SJSA1 (cell line): ENCODE measurements around the gene CES1. TPM values are rescaled to one million over a fixed set of nuclear protein-coding genes. Genes with fewer than 3 reads are reported as not detected.
"Not testable (repeated sequence)": the region's sequence is repeated elsewhere in the genome, so short reads cannot be mapped to it uniquely, and the experiment has no call there.

Experiments used
- DNase-seq, 2 experiments: peaks; one replicate each; pipeline ENCODE4 v3.0.0-alpha.2; 2015 to 2020; ENCODE audit warnings: low spot score in 2 of 2, low read depth in 1 of 2
- H3K27ac ChIP-seq: fragments of 250-450 bp; sonication (Bioruptor Pico); 2 replicates; pipeline ENCODE4 v1.5.1; 2020; ENCODE audit warnings: mild to moderate bottlenecking, moderate library complexity
- H3K27me3 ChIP-seq: fragments of 250-450 bp; sonication (Bioruptor Pico); replicated peaks from 2 replicates; pipeline ENCODE4 v1.5.1; 2020; ENCODE audit warnings: mild to moderate bottlenecking, moderate library complexity
- H3K36me3 ChIP-seq: fragments of 250-450 bp; sonication (Bioruptor Pico); 2 replicates; pipeline ENCODE4 v1.5.1; 2020; ENCODE audit warnings: mild to moderate bottlenecking
- H3K4me1 ChIP-seq: fragments of 250-450 bp; sonication (Bioruptor Pico); replicated peaks from 2 replicates; pipeline ENCODE4 v1.6.1; 2021; ENCODE audit warnings: mild to moderate bottlenecking
- H3K4me3 ChIP-seq: fragments of 250-450 bp; sonication (Bioruptor Pico); 2 replicates; pipeline ENCODE4 v1.5.1; 2020; ENCODE audit warnings: mild to moderate bottlenecking
- H3K9me3 ChIP-seq: fragments of 250-450 bp; sonication (Bioruptor Pico); replicated peaks from 2 replicates; pipeline ENCODE4 v1.5.1; 2020; ENCODE audit warnings: mild to moderate bottlenecking
- total RNA-seq: library from RNA; depleted of rRNA; stranded (reverse); fragments of >200 nt; shearing (Covaris generic); gene quantifications from 2 replicates; pipeline ENCODE4 v1.2.3, GENCODE V29; 2014

CES1 gene
- total RNA-seq, 1 experiment from 2014 or later = not detected

DNA sequence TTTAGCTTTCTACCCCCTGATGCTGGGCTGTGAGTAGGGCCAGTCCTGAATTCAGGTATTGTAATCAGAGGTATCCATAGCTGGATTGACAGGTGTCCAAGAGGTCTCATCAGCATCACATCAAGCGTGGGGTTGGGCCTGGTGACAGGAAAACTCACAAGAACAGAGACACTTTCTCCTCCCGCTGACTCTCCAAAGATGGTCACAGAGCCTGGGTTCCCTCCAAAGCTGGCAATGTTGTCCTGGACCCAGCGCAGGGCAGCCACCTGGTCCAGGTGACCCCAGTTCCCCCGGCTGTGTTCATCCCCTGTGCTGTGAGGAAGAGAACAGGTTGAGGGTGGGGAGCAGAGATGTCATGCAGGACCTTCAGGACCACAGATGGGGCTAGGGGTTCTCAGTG lies 11.7 kb downstream of the CES1 start:
- H3K4me3 ChIP-seq = no peak overlapping the region
- H3K4me1 ChIP-seq = no peaks in the 10 kb centered on the region
- no peak for DNase-seq
- H3K27ac ChIP-seq = no peak overlapping the region
- H3K27me3 ChIP-seq = no peaks in the 10 kb centered on the region
- no peaks in the 10 kb centered on the region for H3K9me3 ChIP-seq
- no peaks in the 10 kb centered on the region for H3K36me3 ChIP-seq

- no peak for DNase-seq
- no peaks in the 10 kb centered on the region for H3K36me3 ChIP-seq
Measured at GRCh38 chr16:55820615-55821014, 12.3 kb downstream of the CES1 start.

DNA sequence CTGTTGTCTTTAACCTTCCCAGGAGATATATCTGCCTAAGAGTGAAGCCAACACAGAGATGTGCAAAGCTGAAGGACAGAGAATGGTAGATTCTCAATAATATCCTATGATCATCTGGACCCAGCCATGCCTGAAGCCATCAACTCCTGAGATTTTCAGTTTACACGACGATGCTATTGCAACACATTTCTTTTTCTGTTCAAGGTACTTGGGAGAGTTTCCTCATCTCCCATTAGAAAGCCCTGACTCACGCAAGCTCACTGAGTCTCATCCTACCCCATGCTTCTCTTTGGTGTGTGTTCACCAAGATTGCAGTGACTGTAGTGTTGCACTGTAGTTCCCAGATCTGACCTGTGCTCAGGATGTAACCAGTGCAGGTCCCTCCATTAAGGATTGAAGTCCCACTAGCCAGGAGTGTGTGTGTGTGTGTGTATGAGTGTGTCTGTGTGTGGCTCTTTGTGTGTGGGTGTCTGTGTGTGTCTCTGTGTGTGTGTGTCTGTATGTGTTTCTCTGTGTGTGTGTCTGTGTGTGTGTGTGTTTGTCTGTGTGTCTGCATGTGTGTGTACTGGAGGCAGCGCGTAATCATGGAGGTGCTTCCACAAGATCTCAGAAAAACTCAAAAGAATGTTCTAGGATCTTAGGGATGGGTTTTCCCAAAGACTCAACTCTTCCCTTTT lies 15.5 kb downstream of the CES1 start:
- H3K4me3 ChIP-seq = no peak overlapping the region
- no peaks in the 10 kb centered on the region for H3K9me3 ChIP-seq
- H3K36me3 ChIP-seq = no peaks in the 10 kb centered on the region
- DNase-seq = peak in 1 of 2 experiments; percentile 9
- no peaks in the 10 kb centered on the region for H3K27me3 ChIP-seq
- H3K27ac ChIP-seq = no peak overlapping the region
- no peaks in the 10 kb centered on the region for H3K4me1 ChIP-seq

More at GRCh38 chr16:55820615-55821014, 12.3 kb downstream of the CES1 start:
- Histone ChIP-seq H3K9me3 (no peaks in the 10 kb centered on the region), H3K27ac (no peak overlapping the region), H3K4me3 (no peak overlapping the region), H3K4me1 (no peaks in the 10 kb centered on the region), H3K27me3 (no peaks in the 10 kb centered on the region)

DNA sequence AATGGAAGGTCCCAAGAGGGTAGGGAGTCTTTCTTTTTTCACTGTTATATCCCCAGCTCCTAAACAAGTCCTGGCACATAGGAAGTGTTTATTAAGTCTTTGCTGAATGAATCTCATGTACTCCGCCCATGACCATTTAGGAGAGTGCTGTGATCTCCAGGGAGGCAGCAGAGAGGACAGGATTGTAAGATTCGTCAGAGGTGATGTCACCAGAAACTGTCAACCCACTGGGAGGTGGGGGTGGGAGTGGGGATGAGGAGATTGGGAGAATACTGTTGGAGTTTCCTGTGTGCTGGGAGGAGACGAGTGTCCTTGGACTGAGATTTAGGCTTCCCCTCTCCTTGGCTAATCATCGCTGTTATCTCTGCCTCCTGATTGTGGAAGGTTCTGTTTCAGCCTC lies 16.7 kb downstream of the CES1 start:
- H3K4me1 ChIP-seq, H3K4me3 ChIP-seq, H3K36me3 ChIP-seq, H3K27me3 ChIP-seq, H3K27ac ChIP-seq, H3K9me3 ChIP-seq: not testable (repeated sequence)
- DNase-seq = peak in 1 of 2 experiments; percentile 24

GRCh38 chr16:55815320-55815719 lies 17.6 kb downstream of the CES1 start:
- H3K36me3 ChIP-seq = no peaks in the 10 kb centered on the region
- no peaks in the 10 kb centered on the region for H3K9me3 ChIP-seq

GRCh38 chr16:55814174-55814573 lies 18.7 kb downstream of the CES1 start:
- H3K27ac ChIP-seq, H3K36me3 ChIP-seq, H3K4me1 ChIP-seq, H3K9me3 ChIP-seq, H3K27me3 ChIP-seq, DNase-seq, H3K4me3 ChIP-seq: not testable (repeated sequence)

More at GRCh38 chr16:55815320-55815719, 17.6 kb downstream of the CES1 start:
- Histone ChIP-seq H3K4me3 (no peak overlapping the region), H3K27ac (no peak overlapping the region), H3K27me3 (no peaks in the 10 kb centered on the region), H3K4me1 (no peaks in the 10 kb centered on the region)
- no peak for DNase-seq

GRCh38 chr16:55813730-55814129 lies 19.2 kb downstream of the CES1 start:
- peak in 1 of 2 experiments; percentile 10 for DNase-seq
- H3K27me3 ChIP-seq, H3K4me3 ChIP-seq: not testable (repeated sequence)

DNA sequence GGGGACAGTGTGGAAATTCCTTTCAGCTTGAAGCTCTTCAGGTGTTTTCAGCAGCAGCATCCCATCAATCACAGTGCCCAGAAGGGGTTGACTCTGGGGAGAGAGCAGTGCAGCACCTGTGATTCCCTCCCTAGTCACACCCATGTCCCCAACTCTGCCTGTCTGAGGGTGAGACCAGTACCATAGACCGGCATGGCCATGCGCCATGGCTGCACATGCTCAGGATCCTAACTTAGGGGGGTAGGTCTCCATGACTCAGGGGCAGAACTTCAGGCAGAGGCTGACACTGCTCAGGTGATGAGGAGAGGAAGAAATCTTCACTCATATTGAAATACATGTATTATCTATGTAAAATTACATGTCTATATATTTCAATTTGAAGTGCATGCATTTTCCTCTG lies 19.9 kb downstream of the CES1 start:
- H3K4me1 ChIP-seq = no peaks in the 10 kb centered on the region
- no peaks in the 10 kb centered on the region for H3K36me3 ChIP-seq
- H3K4me3 ChIP-seq = no peak overlapping the region
- no peaks in the 10 kb centered on the region for H3K27me3 ChIP-seq
- no peak overlapping the region for H3K27ac ChIP-seq
- no peak for DNase-seq
- H3K9me3 ChIP-seq = no peaks in the 10 kb centered on the region

More at GRCh38 chr16:55813730-55814129, 19.2 kb downstream of the CES1 start:
- not testable (repeated sequence) for H3K4me1 ChIP-seq, H3K9me3 ChIP-seq, H3K36me3 ChIP-seq, H3K27ac ChIP-seq

DNA sequence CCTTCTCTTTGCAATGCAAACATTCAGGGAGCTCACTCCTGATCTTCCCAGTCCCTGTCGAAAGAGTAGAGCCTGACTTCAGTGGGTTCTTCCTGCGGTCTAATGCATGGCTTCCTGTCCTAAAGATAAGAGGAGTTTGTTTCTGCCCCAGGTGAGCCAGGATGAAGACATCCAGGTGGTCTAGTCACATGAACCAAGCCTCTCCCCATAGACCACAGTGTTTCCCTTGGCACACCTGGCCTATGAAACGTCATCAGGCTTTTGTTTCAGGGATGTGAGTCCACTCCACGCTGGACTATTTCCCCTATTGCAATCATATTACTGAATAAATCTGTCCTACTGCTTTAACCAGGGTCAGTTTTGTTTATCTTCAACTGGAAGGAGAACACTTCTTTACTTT lies 21.1 kb downstream of the CES1 start:
- H3K4me3 ChIP-seq = no peak overlapping the region
- DNase-seq = no peak
- H3K27ac ChIP-seq = no peak overlapping the region
- no peaks in the 10 kb centered on the region for H3K9me3 ChIP-seq
- H3K36me3 ChIP-seq = no peaks in the 10 kb centered on the region
- no peaks in the 10 kb centered on the region for H3K27me3 ChIP-seq
- H3K4me1 ChIP-seq = no peaks in the 10 kb centered on the region

DNA sequence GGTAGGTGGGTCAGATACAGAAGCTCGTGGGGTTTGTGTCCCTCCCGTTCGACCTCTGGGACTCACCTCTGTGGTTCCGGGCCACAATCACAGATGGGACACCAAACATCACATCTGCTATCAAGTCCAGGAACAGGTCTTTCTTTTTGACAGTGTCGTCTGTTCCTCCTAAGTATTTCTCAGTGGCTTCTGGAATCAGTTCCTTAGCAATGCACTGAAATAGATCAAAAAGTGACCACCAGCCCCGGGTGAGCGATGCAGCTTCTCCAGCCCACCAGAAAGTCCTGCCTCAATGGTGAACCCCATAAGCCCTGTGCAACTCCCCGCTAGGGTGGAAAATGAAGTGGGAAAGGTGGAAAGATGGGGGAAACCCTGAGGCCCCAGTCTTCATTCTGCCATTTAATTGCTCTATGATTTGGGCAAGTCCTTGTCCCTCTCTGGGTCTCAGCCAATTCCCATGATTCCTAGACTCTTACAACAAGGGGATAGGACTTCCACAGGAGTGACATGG lies 22.4 kb downstream of the CES1 start:
- Histone ChIP-seq H3K4me3 (no peak overlapping the region), H3K4me1 (no peaks in the 10 kb centered on the region), H3K36me3 (no peaks in the 10 kb centered on the region), H3K9me3 (no peaks in the 10 kb centered on the region), H3K27me3 (no peaks in the 10 kb centered on the region), H3K27ac (no peak overlapping the region)
- DNase-seq = no peak

DNA sequence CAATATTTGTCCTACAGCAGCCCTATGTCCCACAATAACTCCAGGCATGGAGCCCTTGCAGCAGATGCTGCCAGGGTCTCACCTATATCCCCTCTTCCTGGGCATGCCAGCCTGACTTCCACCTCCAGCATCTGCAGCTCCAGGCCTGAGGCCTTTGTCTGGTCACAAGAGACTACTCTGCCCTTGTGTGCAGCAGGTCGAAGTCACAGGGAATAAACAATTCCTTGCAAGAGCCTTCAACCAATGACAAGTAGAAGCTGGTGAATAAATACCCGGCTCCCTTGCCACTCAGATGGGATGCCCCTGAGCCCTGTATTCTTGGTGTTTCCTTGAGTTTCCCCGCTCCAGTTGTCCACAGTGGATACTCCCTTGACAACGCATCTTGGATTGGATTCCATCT lies 23.0 kb downstream of the CES1 start:
- Histone ChIP-seq H3K27me3 (no peaks in the 10 kb centered on the region), H3K27ac (no peak overlapping the region), H3K9me3 (no peaks in the 10 kb centered on the region), H3K4me1 (no peaks in the 10 kb centered on the region), H3K36me3 (no peaks in the 10 kb centered on the region), H3K4me3 (no peak overlapping the region)
- DNase-seq = no peak

DNA sequence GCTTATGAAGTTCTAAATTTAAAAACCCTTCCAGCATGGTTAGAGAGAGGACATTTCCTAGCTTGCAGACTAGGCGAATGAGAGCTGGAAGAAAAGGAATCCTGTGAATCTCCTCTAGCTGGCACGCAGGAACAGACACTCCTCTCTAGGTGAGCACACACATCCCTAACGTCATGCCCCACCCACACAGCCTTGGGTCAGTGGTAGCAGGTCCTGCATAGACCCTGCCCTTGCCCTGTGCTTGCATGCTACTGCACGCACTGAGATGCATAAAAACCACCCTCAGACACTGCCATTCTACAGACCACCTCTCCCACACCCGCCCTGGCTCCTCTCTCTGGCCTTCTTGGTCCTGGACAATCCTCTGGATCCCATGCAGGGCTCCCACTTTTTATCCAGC lies 23.5 kb downstream of the CES1 start:
- Histone ChIP-seq H3K9me3 (no peaks in the 10 kb centered on the region), H3K4me1 (no peaks in the 10 kb centered on the region), H3K27me3 (no peaks in the 10 kb centered on the region), H3K36me3 (no peaks in the 10 kb centered on the region), H3K4me3 (no peak overlapping the region), H3K27ac (no peak overlapping the region)
- no peak for DNase-seq

- not testable (repeated sequence) for H3K27me3 ChIP-seq, DNase-seq, H3K9me3 ChIP-seq, H3K4me1 ChIP-seq, H3K27ac ChIP-seq, H3K36me3 ChIP-seq, H3K4me3 ChIP-seq
Measured at GRCh38 chr16:55808286-55808685, 24.6 kb downstream of the CES1 start.

DNA sequence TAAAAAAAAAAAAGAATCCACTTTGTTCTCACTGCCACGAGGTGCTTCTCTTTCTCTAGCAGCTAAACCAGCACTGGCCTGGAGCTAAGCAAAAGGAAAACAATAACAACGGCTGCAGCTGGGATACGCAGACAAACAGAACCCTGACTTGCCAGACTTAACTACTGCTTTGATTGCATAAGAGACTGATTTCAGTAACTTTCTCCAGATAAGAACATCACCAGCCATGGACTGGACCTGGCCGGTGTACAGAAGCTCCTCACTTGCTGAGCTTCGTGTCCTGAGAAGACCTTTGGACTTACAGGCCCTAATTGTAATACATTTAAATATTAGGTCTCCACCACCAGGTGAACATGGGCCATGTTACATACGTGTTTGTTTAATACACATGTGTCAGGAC lies 27.8 kb downstream of the CES1 start:
- DNase-seq, H3K4me3 ChIP-seq, H3K9me3 ChIP-seq, H3K27me3 ChIP-seq, H3K36me3 ChIP-seq, H3K4me1 ChIP-seq, H3K27ac ChIP-seq: not testable (repeated sequence)

GRCh38 chr16:55803681-55804080 lies 29.2 kb downstream of the CES1 start:
- not testable (repeated sequence) for H3K27ac ChIP-seq, H3K4me1 ChIP-seq, H3K9me3 ChIP-seq, H3K4me3 ChIP-seq, H3K36me3 ChIP-seq, H3K27me3 ChIP-seq, DNase-seq
